Liver (tissue), 9 donors: Measurements from ENCODE around the gene RFX8. TPM values are rescaled to one million over a fixed set of nuclear protein-coding genes. Genes with fewer than 3 reads are reported as not detected.

ENCODE experiments used
- DNase-seq: peaks from one replicate; pipeline ENCODE4 v3.0.0-alpha.2; 2017; ENCODE audit warnings: low spot score
- H3K27ac ChIP-seq, 2 donors: one replicate each; pipeline ENCODE4 v1.7.0; 2013; ENCODE audit warnings: inconsistent platforms in 2 of 2, low read length in 2 of 2, control low read depth in 1 of 2, low read depth in 1 of 2, mild to moderate bottlenecking in 1 of 2
- H3K27me3 ChIP-seq, 4 donors: one replicate each; pipeline versions ENCODE4 v1.6.1 to v1.7.0; 2013; ENCODE audit warnings: low read length in 3 of 4, inconsistent platforms in 1 of 4, mild to moderate bottlenecking in 1 of 4, moderate library complexity in 1 of 4; ENCODE audit not compliant: control insufficient read depth in 4 of 4, insufficient read depth in 4 of 4
- H3K36me3 ChIP-seq, 4 donors: one replicate each; pipeline versions ENCODE4 v1.6.1 to v1.7.0; 2013; ENCODE audit warnings: low read length in 3 of 4, mild to moderate bottlenecking in 3 of 4, low read depth in 1 of 4, moderate library complexity in 1 of 4; ENCODE audit not compliant: control insufficient read depth in 4 of 4, insufficient read depth in 3 of 4
- H3K4me1 ChIP-seq, 4 donors: one replicate each; pipeline versions ENCODE4 v1.6.1 to v1.7.0; 2013; ENCODE audit warnings: low read length in 3 of 4, mild to moderate bottlenecking in 3 of 4, moderate library complexity in 1 of 4; ENCODE audit not compliant: control insufficient read depth in 4 of 4, insufficient read depth in 4 of 4
- H3K4me3 ChIP-seq, 3 donors: one replicate each; pipeline versions ENCODE4 v1.6.1 to v1.7.0; 2013; ENCODE audit warnings: low read length in 3 of 3, control low read depth in 1 of 3, low read depth in 1 of 3, mild to moderate bottlenecking in 1 of 3
- H3K9ac ChIP-seq, 2 donors: one replicate each; pipeline ENCODE4 v1.7.0; 2013; ENCODE audit warnings: low read length in 2 of 2, mild to moderate bottlenecking in 2 of 2, moderate library complexity in 2 of 2, control low read depth in 1 of 2, low read depth in 1 of 2
- H3K9me3 ChIP-seq, 4 donors: one replicate each; pipeline versions ENCODE4 v1.6.1 to v1.7.0; 2013; ENCODE audit warnings: low read length in 3 of 4; ENCODE audit not compliant: control insufficient read depth in 4 of 4
- ATF3 ChIP-seq: IDR thresholded peaks from 2 replicates; pipeline ENCODE4 v1.6.1; 2016; ENCODE audit warnings: antibody characterized with exemption
- CTCF ChIP-seq: fragments of 150-350 bp; IDR thresholded peaks from 2 replicates; pipeline ENCODE4 v1.5.1; 2017; ENCODE audit warnings: improper control_type of control experiment, low read depth, low read length; ENCODE audit not compliant: missing input control
- FOXA1 ChIP-seq: IDR thresholded peaks from 2 replicates; pipeline ENCODE4 v1.6.1; 2016; ENCODE audit warnings: antibody characterized with exemption
- FOXA2 ChIP-seq: IDR thresholded peaks from 2 replicates; pipeline ENCODE4 v1.6.1; 2016; ENCODE audit warnings: antibody characterized with exemption
- GABPA ChIP-seq, 2 donors: IDR thresholded peaks in 1 of 2; conservative IDR thresholded peaks in 1 of 2; 2 replicates each; pipeline ENCODE4 v1.6.1; 2016; ENCODE audit warnings: antibody characterized with exemption in 2 of 2, mild to moderate bottlenecking in 1 of 2, moderate library complexity in 1 of 2
- HNF4A ChIP-seq, 2 donors: conservative IDR thresholded peaks; 2 replicates each; pipeline ENCODE4 v1.6.1; 2016; ENCODE audit warnings: antibody characterized with exemption in 2 of 2, mild to moderate bottlenecking in 2 of 2
- HNF4G ChIP-seq: IDR thresholded peaks from 2 replicates; pipeline ENCODE4 v1.6.1; 2016; ENCODE audit warnings: antibody characterized with exemption
- JUND ChIP-seq, 2 donors: IDR thresholded peaks; 2 replicates each; pipeline ENCODE4 v1.6.1; 2016; ENCODE audit warnings: antibody characterized with exemption in 2 of 2
- MAX ChIP-seq: IDR thresholded peaks from 2 replicates; pipeline ENCODE4 v1.6.1; 2016; ENCODE audit warnings: antibody characterized with exemption
- NR2F2 ChIP-seq: IDR thresholded peaks from 2 replicates; pipeline ENCODE4 v1.6.1; 2016; ENCODE audit warnings: antibody characterized with exemption
- RAD21 ChIP-seq, 2 donors: IDR thresholded peaks; 2 replicates each; pipeline ENCODE4 v1.6.1; 2016; ENCODE audit warnings: antibody characterized with exemption in 2 of 2, mild to moderate bottlenecking in 2 of 2
- REST ChIP-seq: IDR thresholded peaks from 2 replicates; pipeline ENCODE4 v1.6.1; 2016; ENCODE audit warnings: antibody characterized with exemption, mild to moderate bottlenecking
- RXRA ChIP-seq, 2 donors: IDR thresholded peaks; 2 replicates each; pipeline ENCODE4 v1.6.1; 2017 to 2018; ENCODE audit warnings: antibody characterized with exemption in 2 of 2, mild to moderate bottlenecking in 1 of 2
- SP1 ChIP-seq: IDR thresholded peaks from 2 replicates; pipeline ENCODE4 v1.6.1; 2018; ENCODE audit warnings: antibody characterized with exemption, mild to moderate bottlenecking
- TAF1 ChIP-seq: conservative IDR thresholded peaks from 2 replicates; pipeline ENCODE4 v1.6.1; 2016; ENCODE audit warnings: antibody characterized with exemption, mild to moderate bottlenecking
- YY1 ChIP-seq: IDR thresholded peaks from 2 replicates; pipeline ENCODE4 v1.6.1; 2016; ENCODE audit warnings: antibody characterized with exemption, mild to moderate bottlenecking
- ZBTB33 ChIP-seq: IDR thresholded peaks from 2 replicates; pipeline ENCODE4 v1.6.1; 2016; ENCODE audit warnings: antibody characterized with exemption
- WGBS: extraction: QIAGEN DNeasy Blood & Tissue Kit; methylation state at CpG from one replicate; pipeline ENCODE4 v1.1.7; 2013; 5-methylcytosine and 5-hydroxymethylcytosine counted together
- polyA plus RNA-seq, 2 donors: library from polyadenylated mRNA; stranded (reverse) in 1 of 2; unstranded in 1 of 2; fragments of 200-250 nt in 1 of 2; fragments of >200 nt in 1 of 2; fragmentation: Nextera tagmentation in 1 of 2; extraction: Ambion mirVana in 1 of 2; gene quantifications; one replicate each; pipeline versions ENCODE4 v1.2.1 to v1.2.3, GENCODE V29; 2013 to 2015
- total RNA-seq, 2 donors: library from RNA; depleted of rRNA; stranded (reverse); fragments of >200 nt; gene quantifications; one replicate each; pipeline ENCODE4 v1.2.3, GENCODE V29; 2014
- donor health status: healthy.
- donor health status: healthy.
- donor health status: healthy.
- donor health status: healthy.
- donor health status: healthy.

The RFX8 gene
- total and polyA plus RNA-seq, 4 donors, result 0.08 to 0.09 (median 0.09) TPM; not detected in 1

GRCh38 chr2:101360232-101360631 is 114.7 kb downstream of the RFX8 start:
- Histone ChIP-seq H3K27me3 (no peaks in the 10 kb centered on the region), H3K9ac (no peak overlapping the region), H3K36me3 (no peaks in the 10 kb centered on the region), H3K27ac (no peak overlapping the region), H3K4me3 (no peak overlapping the region), H3K4me1 (no peaks in the 10 kb centered on the region), H3K9me3 (no peaks in the 10 kb centered on the region)
- no peak for DNase-seq
- no peak for TF ChIP-seq MAX
- TF ChIP-seq ZBTB33, result no peak
- no peak for TF ChIP-seq CTCF
- no peak for TF ChIP-seq RXRA (IDR thresholded peaks at IDR 0.05)
- TF ChIP-seq HNF4G, result no peak
- no peak for TF ChIP-seq TAF1
- no peak for TF ChIP-seq NR2F2
- TF ChIP-seq JUND (IDR thresholded peaks at IDR 0.05), result no peak
- no peak for TF ChIP-seq FOXA1
- no peak for TF ChIP-seq YY1
- TF ChIP-seq GABPA (IDR thresholded peaks at IDR 0.05 in 1 of 2, conservative IDR thresholded peaks at IDR 0.05 in 1 of 2), result no peak
- TF ChIP-seq SP1, result no peak
- TF ChIP-seq RAD21 (IDR thresholded peaks at IDR 0.05), result no peak
- TF ChIP-seq REST, result no peak
- 69% methylated on average over 4 of the region's 4 CpGs for WGBS

- Histone ChIP-seq H3K4me1 (no peaks in the 10 kb centered on the region), H3K36me3 (no peaks in the 10 kb centered on the region), H3K27me3 (no peaks in the 10 kb centered on the region), H3K27ac (no peak overlapping the region), H3K4me3 (no peak overlapping the region), H3K9ac (no peak overlapping the region), H3K9me3 (no peaks in the 10 kb centered on the region)
- 94% methylated on average over 7 of the region's 7 CpGs for WGBS
- TF ChIP-seq NR2F2, result no peak
- TF ChIP-seq CTCF, result no peak
- TF ChIP-seq MAX, result no peak
- no peak for TF ChIP-seq RAD21 (IDR thresholded peaks at IDR 0.05)
- TF ChIP-seq ATF3, result no peak
- no peak for TF ChIP-seq HNF4G
- no peak for TF ChIP-seq SP1
- no peak for TF ChIP-seq REST
- no peak for TF ChIP-seq RXRA (IDR thresholded peaks at IDR 0.05)
- TF ChIP-seq HNF4A (conservative IDR thresholded peaks at IDR 0.05), result no peak
- TF ChIP-seq TAF1, result no peak
- TF ChIP-seq FOXA2, result no peak
- no peak for TF ChIP-seq GABPA (IDR thresholded peaks at IDR 0.05 in 1 of 2, conservative IDR thresholded peaks at IDR 0.05 in 1 of 2)
- no peak for TF ChIP-seq JUND (IDR thresholded peaks at IDR 0.05)
- TF ChIP-seq YY1, result no peak
- DNase-seq, result no peak
Measured at GRCh38 chr2:101359410-101359954, 115.4 kb downstream of the RFX8 start.
